AG10803 (cell line): ENCODE data around the gene EIF6.

Experiments
- DNase-seq: peaks from one replicate; pipeline ENCODE4 v3.0.0; 2010; ENCODE audit warnings: low read depth
- H3K4me3 ChIP-seq: 2 replicates; pipeline ENCODE4 v1.5.1; 2011; ENCODE audit warnings: mild to moderate bottlenecking, low read length, control low read depth
- TF ChIP-seq, protein P1 (sequence below): conservative IDR thresholded peaks from 2 replicates; pipeline ENCODE4 v1.5.1; 2011; ENCODE audit warnings: mild to moderate bottlenecking, low read length, control low read depth, inconsistent platforms

The EIF6 gene

DNA sequence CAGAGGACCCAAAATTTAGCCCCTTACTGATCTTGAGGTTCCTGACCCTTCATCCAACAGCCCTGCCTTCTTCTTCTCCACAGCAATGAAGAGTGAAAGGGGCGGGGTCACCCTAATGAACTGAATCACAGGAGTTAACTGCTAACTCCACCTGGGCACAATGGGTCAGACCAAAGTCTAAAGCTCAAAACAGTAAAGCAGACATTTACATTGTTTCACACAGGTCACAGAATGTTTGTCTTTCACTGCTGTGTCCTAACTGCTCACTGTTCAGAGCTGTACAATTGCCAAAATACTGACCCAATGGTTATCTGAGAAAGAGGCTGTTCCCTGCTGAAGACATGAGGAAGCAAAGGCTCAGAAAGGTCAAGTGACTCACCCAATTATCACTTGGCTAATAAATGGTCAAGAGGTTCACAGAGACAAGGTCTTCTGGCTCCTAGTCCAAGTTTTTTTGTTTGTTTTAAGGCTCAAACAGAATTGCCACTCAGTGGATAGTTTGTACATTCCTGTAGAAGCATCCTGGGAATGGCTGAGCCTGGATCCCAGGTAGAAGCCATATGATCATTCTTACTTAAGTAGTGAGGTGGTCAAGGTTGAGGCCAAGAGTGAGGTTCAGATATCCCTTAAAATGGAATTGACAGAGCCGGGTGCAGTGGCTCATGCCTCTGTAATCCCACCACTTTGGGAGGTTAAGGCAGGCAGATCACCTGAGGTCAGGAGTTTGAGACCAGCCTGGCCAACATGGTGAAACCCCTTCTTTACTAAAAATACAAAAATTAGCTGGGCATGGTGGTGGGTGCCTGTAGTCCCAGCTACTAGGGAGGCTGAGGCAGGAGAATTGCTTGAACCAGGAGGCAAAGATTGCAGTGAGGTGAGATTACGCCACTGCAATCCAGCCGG is 42.8 kb upstream of the EIF6 start:
- TF ChIP-seq, protein P1, sequence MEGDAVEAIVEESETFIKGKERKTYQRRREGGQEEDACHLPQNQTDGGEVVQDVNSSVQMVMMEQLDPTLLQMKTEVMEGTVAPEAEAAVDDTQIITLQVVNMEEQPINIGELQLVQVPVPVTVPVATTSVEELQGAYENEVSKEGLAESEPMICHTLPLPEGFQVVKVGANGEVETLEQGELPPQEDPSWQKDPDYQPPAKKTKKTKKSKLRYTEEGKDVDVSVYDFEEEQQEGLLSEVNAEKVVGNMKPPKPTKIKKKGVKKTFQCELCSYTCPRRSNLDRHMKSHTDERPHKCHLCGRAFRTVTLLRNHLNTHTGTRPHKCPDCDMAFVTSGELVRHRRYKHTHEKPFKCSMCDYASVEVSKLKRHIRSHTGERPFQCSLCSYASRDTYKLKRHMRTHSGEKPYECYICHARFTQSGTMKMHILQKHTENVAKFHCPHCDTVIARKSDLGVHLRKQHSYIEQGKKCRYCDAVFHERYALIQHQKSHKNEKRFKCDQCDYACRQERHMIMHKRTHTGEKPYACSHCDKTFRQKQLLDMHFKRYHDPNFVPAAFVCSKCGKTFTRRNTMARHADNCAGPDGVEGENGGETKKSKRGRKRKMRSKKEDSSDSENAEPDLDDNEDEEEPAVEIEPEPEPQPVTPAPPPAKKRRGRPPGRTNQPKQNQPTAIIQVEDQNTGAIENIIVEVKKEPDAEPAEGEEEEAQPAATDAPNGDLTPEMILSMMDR = no peak
- DNase-seq = no peak
- no peak overlapping the region for H3K4me3 ChIP-seq

GRCh38 chr20:35326740-35327073 is 42.1 kb upstream of the EIF6 start:
- no peak for DNase-seq
- H3K4me3 ChIP-seq = no peak overlapping the region
- TF ChIP-seq, protein P1 = no peak

DNA sequence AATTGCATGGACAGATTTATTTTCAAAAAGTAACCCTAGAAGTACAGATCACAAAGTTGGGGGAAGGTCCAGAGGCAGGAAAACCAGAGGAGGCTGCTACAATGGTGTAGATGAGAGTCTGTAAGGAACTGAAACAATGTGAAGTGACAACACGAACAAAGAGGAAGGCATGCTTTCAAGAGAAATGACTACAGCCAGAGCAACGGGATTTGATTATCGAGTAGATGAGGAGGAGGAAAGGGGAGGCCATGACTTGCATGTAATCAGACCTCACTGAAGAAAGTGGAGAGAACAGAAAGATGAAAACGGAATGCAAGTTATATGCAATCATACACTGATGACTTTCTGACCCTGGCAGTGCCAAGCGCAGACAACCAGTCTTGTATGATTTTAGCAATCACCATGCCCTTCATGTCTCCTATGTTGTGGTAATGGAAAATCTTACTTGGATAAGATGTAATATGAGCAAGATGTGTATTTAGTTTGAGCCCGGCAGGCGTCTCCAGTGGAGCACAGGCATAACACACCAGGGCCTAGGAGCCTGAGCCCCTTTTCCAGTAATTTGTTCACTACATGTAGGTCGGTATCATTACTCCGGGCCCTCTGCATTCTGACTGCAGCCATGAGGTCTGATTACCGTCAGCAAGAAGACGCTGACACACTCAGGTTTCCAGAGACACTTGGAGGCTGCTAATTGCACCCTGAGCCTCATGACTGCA is 41.6 kb upstream of the EIF6 start:
- no peak for DNase-seq
- H3K4me3 ChIP-seq = no peak overlapping the region
- TF ChIP-seq, protein P1 = no peak

DNA sequence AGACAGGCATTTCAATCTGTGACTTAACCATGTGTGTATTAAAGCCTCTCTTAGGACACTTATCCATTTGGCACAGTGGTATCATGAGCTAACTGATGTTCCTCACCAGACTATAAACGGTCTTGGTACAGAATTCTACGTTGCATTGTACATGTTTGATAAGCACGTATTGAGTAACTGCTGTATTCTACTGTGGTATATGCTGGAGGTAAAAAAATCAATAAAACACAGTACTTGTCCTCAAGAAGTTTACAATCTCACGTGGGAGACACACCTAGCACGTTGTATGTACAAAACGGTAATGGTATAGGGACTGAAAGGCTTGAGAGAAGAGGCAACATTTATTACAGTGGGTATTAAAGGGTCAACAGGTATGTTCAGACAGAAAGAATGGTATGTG is 40.8 kb upstream of the EIF6 start:
- TF ChIP-seq, protein P1 = no peak
- DNase-seq = no peak
- H3K4me3 ChIP-seq = no peak overlapping the region

GRCh38 chr20:35320396-35321126 is 36.0 kb upstream of the EIF6 start:
- DNase-seq = peak; percentile 80
- no peak overlapping the region for H3K4me3 ChIP-seq

DNA sequence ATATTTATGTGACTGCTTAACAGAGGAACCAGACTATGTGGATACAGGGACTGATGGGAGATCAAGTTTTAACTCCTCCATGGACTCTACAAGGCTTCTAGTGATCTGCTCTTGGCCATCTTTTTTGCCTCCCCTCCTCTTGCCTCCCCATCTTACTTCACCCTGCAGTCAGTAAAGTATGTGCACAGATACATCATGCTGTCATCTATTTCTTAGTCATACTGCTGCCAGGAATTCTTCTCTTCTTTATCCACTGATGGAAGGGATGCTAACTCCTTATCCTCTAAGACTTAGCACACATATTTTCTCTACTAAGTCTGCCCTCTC is 35.3 kb upstream of the EIF6 start:
- no peak overlapping the region for H3K4me3 ChIP-seq
- TF ChIP-seq, protein P1 = no peak
- DNase-seq = no peak

More at GRCh38 chr20:35320396-35321126, 36.0 kb upstream of the EIF6 start:
- TF ChIP-seq, protein P1 = no peak
